ENCODE measurements around the gene GLCCI1. TPM values are rescaled to one million over a fixed set of nuclear protein-coding genes. Genes with fewer than 3 reads are reported as not detected.

The GLCCI1 gene
- polyA plus RNA-seq, 1 donor = 16.1 TPM

- DNase-seq = no peak
Observed at GRCh38 chr7:7964250-7964649, 4.3 kb upstream of the GLCCI1 start.

GRCh38 chr7:7964691-7965090 lies 3.9 kb upstream of the GLCCI1 start:
- no peak for DNase-seq

GRCh38 chr7:7965301-7965700 lies 3.3 kb upstream of the GLCCI1 start:
- DNase-seq = no peak

- no peak for DNase-seq
Observed at GRCh38 chr7:7966141-7966734, 2.4 kb upstream of the GLCCI1 start.

- no peak for DNase-seq
Observed at GRCh38 chr7:7967886-7968543, 581 bp upstream of the GLCCI1 start.

GRCh38 chr7:7969306-7970236 lies 975 bp downstream of the GLCCI1 start:
- peak; percentile 54 for DNase-seq

- DNase-seq = no peak
Observed at GRCh38 chr7:7970237-7970530, 1.6 kb downstream of the GLCCI1 start.

GRCh38 chr7:7970531-7971307 lies 2.1 kb downstream of the GLCCI1 start:
- no peak for DNase-seq

- DNase-seq = no peak
Observed at GRCh38 chr7:7971308-7972040, 2.9 kb downstream of the GLCCI1 start.

GRCh38 chr7:7972128-7972527 lies 3.5 kb downstream of the GLCCI1 start:
- no peak for DNase-seq

GRCh38 chr7:7972922-7973594 lies 4.5 kb downstream of the GLCCI1 start:
- DNase-seq = no peak

- no peak for DNase-seq
Observed at GRCh38 chr7:7976677-7977076, 8.1 kb downstream of the GLCCI1 start.

- no peak for DNase-seq
Observed at GRCh38 chr7:7977774-7978173, 9.2 kb downstream of the GLCCI1 start.

GRCh38 chr7:7978860-7979259 lies 10.3 kb downstream of the GLCCI1 start:
- DNase-seq = no peak

GRCh38 chr7:7979558-7979957 lies 11.0 kb downstream of the GLCCI1 start:
- DNase-seq = no peak

- no peak for DNase-seq
Observed at GRCh38 chr7:7980134-7980533, 11.5 kb downstream of the GLCCI1 start.

- DNase-seq = no peak
Observed at GRCh38 chr7:7982904-7983303, 14.3 kb downstream of the GLCCI1 start.

- no peak for DNase-seq
Observed at GRCh38 chr7:7984424-7984823, 15.8 kb downstream of the GLCCI1 start.

GRCh38 chr7:7988706-7989105 lies 20.1 kb downstream of the GLCCI1 start:
- no peak for DNase-seq

- no peak for DNase-seq
Observed at GRCh38 chr7:7989133-7989532, 20.5 kb downstream of the GLCCI1 start.

- DNase-seq = no peak
Observed at GRCh38 chr7:7989616-7990440, 21.2 kb downstream of the GLCCI1 start.
